Lower leg skin (tissue), 4 donors: Measurements from ENCODE around the gene NFX1. TPM values are rescaled to one million over a fixed set of nuclear protein-coding genes. Genes with fewer than 3 reads are reported as not detected.

Experiments used
- DNase-seq, 2 donors: peaks; one replicate each; pipeline ENCODE4 v3.0.0-alpha.2; 2019; ENCODE audit warnings: low spot score in 2 of 2
- H3K4me3 ChIP-seq: fragments of 200-600 bp; sonication (generic); 2 replicates; pipeline ENCODE4 v1.5.1; 2017; ENCODE audit warnings: mild to moderate bottlenecking, low read depth; ENCODE audit not compliant: poor library complexity, severe bottlenecking
- POLR2A ChIP-seq, 2 donors: fragments of 450-650 bp; IDR thresholded peaks; one replicate each; pipeline ENCODE4 v1.6.1; 2016 to 2017; ENCODE audit warnings: antibody characterized with exemption in 2 of 2, mild to moderate bottlenecking in 1 of 2, moderate library complexity in 1 of 2
- WGBS, 2 donors: methylation state at CpG; one replicate each; pipeline ENCODE4 v1.1.5; 2018; 5-methylcytosine and 5-hydroxymethylcytosine counted together
- intact Hi-C: fragments of 100-400 bp; cut with DNase I; formaldehyde crosslinking; loops from one replicate; pipeline ENCODE4 v1.15.0; 2023; ENCODE audit warnings: low total_unique reads
- total RNA-seq, 4 donors: library from RNA; depleted of rRNA; stranded (reverse); fragments of >200 nt; gene quantifications; one replicate each; pipeline ENCODE4 v1.1.0, GENCODE V29; 2016
- TF ChIP-seq, protein P1 (sequence below), 3 donors: fragments of 450-650 bp; IDR thresholded peaks; one replicate each; pipeline ENCODE4 v1.5.1; 2016; ENCODE audit warnings: antibody characterized with exemption in 3 of 3, mild to moderate bottlenecking in 3 of 3, moderate library complexity in 2 of 3

The NFX1 gene
- total RNA-seq, 4 donors from 2014 or later, result 39.3 to 53.6 (median 47.1) TPM

DNA sequence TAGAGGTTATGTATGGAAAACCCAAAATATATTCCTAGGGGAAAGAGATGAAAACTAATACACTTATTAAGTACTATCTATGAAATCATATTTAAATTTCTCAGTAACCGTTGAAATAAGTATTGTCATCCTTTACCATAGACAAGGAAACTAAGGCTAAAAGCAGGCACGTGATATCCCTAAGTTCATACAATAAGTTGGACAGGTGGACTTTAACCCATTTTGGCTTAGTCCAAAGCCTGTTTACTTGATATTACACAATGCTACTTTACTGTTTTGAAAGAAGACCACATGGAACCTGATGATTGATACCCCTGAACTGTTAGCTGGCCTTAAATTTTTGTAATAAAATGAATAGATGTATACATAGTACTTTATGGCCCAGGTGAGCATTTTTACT is 3.5 kb downstream of the NFX1 start:
- no peak for TF ChIP-seq POLR2A (IDR thresholded peaks at IDR 0.05)
- TF ChIP-seq, protein P1, sequence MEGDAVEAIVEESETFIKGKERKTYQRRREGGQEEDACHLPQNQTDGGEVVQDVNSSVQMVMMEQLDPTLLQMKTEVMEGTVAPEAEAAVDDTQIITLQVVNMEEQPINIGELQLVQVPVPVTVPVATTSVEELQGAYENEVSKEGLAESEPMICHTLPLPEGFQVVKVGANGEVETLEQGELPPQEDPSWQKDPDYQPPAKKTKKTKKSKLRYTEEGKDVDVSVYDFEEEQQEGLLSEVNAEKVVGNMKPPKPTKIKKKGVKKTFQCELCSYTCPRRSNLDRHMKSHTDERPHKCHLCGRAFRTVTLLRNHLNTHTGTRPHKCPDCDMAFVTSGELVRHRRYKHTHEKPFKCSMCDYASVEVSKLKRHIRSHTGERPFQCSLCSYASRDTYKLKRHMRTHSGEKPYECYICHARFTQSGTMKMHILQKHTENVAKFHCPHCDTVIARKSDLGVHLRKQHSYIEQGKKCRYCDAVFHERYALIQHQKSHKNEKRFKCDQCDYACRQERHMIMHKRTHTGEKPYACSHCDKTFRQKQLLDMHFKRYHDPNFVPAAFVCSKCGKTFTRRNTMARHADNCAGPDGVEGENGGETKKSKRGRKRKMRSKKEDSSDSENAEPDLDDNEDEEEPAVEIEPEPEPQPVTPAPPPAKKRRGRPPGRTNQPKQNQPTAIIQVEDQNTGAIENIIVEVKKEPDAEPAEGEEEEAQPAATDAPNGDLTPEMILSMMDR (IDR thresholded peaks at IDR 0.05), result no peak
- DNase-seq, result no peak
- no peak overlapping the region for H3K4me3 ChIP-seq
- WGBS, 2 donors, result 78 to 86% methylated on average over 2 of the region's 2 CpGs
- intact Hi-C loops, result no loop called here

DNA sequence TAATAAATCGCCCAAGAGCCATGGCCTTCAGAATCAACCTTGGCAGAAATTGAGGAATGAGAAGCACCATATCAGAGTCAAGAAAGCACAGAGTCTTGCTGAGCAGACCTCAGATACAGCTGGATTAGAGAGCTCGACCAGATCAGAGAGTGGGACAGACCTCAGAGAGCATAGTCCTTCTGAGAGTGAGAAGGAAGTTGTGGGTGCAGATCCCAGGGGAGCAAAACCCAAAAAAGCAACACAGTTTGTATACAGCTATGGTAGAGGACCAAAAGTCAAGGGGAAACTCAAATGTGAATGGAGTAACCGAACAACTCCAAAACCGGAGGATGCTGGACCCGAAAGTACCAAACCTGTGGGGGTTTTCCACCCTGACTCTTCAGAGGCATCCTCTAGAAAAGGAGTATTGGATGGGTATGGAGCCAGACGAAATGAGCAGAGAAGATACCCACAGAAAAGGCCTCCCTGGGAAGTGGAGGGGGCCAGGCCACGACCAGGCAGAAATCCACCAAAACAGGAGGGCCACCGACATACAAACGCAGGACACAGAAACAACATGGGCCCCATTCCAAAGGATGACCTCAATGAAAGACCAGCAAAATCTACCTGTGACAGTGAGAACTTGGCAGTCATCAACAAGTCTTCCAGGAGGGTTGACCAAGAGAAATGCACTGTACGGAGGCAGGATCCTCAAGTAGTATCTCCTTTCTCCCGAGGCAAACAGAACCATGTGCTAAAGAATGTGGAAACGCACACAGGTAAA is 4.5 kb downstream of the NFX1 start:
- TF ChIP-seq POLR2A (IDR thresholded peaks at IDR 0.05), result no peak
- TF ChIP-seq, protein P1 (IDR thresholded peaks at IDR 0.05), result no peak
- intact Hi-C loops, result no loop called here
- no peak for DNase-seq
- no peak overlapping the region for H3K4me3 ChIP-seq
- WGBS, 2 donors, result 90 to 92% methylated on average over 12 of the region's 12 CpGs

DNA sequence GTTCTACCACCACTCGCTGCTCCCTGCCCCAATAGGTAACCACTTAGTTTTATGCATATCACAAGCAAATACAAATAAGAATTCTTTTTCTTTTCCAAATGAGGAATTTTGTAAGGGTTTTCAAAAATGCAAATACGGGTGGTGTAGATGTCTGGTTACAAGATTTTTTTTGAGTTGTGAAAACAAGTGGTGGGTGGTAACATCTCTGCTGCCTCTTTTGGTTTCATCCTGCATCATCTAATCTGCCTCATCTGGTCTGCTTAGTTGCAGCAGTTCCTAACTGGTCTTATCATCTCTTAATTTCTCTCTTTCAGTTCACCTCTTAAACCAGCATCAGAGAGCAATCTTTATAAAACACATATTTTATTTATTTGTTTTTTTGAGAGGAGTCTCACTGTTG is 5.3 kb downstream of the NFX1 start:
- DNase-seq, result no peak
- intact Hi-C loops, result no loop called here
- WGBS, 2 donors, result 88 to 89% methylated on average over 2 of the region's 2 CpGs
- H3K4me3 ChIP-seq, result no peak overlapping the region
- no peak for TF ChIP-seq POLR2A (IDR thresholded peaks at IDR 0.05)
- TF ChIP-seq, protein P1 (IDR thresholded peaks at IDR 0.05), result no peak

DNA sequence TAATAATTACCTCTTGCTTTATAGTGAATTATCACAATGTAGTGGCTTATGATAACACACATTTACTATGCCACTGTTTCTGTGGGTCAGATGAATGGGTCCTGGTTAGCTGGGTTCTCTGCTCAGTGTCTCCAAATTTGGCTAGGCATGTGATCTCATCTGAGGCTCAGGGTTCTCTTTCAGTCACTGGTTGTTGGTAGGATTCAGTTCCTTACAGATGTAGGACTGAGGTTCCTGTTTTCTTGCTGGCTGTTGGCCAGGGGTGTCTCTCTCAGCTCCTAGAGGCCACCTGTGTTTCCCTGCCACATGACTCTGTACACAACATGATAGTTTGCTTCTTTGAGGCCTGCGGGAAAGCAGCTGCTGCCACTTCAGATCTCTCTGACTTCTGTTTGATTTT is 7.1 kb downstream of the NFX1 start:
- WGBS, 2 donors, result 50 to 68% methylated on average over 1 of the region's 1 CpG
- DNase-seq, result peak in 1 of 2 donors; percentile 22
- no peak for TF ChIP-seq POLR2A (IDR thresholded peaks at IDR 0.05)
- TF ChIP-seq, protein P1 (IDR thresholded peaks at IDR 0.05), result no peak
- intact Hi-C loops, result no loop called here
- no peak overlapping the region for H3K4me3 ChIP-seq

DNA sequence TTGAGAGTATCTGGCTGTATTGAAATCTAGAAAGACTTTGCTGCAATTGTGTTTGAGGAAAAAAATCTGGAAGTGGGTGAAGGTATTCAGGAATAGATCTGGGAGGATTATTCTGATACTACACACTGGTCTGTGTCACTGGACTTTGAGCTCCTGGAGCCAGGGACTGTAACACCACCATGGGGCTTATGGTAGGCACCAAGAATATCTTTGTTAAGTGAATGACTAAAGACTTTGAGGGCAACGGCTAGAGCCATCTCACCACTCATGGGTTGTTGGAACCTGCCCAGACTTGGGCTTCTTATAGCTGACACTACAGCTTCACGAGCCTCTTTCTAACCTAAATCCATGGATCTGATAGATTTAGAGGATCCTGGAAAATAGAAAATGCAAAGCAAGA is 10.2 kb downstream of the NFX1 start:
- WGBS, 2 donors, result 68 to 74% methylated on average over 2 of the region's 2 CpGs
- no peak for TF ChIP-seq POLR2A (IDR thresholded peaks at IDR 0.05)
- TF ChIP-seq, protein P1 (IDR thresholded peaks at IDR 0.05), result no peak
- no peak overlapping the region for H3K4me3 ChIP-seq
- intact Hi-C loops, result no loop called here
- no peak for DNase-seq

DNA sequence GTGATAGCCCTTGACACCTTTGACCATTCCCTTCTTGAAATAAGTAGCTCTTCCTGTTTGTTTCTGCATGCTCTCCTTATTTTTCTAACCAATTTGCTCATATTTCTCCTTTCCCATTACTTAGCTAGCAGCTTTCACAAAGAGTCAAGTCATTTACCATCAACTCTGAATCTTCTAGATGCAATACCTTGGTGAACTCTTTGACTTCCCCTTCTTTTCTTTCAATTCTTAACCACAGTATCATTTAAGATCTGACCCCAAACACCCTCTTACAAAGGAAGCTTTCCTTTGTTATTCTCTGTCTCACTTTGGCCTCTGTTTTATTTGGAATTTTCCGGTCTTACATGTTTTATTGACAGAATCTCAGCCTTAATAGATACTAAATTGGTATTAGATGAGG is 14.0 kb downstream of the NFX1 start:
- WGBS, 2 donors, result 90 to 92% methylated on average over 1 of the region's 1 CpG
- no peak overlapping the region for H3K4me3 ChIP-seq
- intact Hi-C loops, result no loop called here
- no peak for TF ChIP-seq POLR2A (IDR thresholded peaks at IDR 0.05)
- TF ChIP-seq, protein P1 (IDR thresholded peaks at IDR 0.05), result no peak
- DNase-seq, result no peak
